ENCODE results near the gene KPNB1.

GRCh38 chr17:47651704-47652103 is 2.0 kb downstream of the KPNB1 start:
- TF ChIP-seq CTCF (IDR thresholded peaks at IDR 0.05; ENCODE audit: poor library complexity, severe bottlenecking) (no peak), SMC3 (conservative IDR thresholded peaks at IDR 0.05; ENCODE audit: poor library complexity) (no peak), REST (IDR thresholded peaks at IDR 0.05; ENCODE audit: borderline replicate concordance) (no peak), TAF1 (IDR thresholded peaks at IDR 0.05; ENCODE audit: low read depth) (no peak), EZH2 (IDR thresholded peaks at IDR 0.05; ENCODE audit: borderline replicate concordance, insufficient read depth, low read length, poor library complexity, severe bottlenecking) (no peak), EP300 (conservative IDR thresholded peaks at IDR 0.05; ENCODE audit: poor library complexity, severe bottlenecking) (no peak), RAD21 (conservative IDR thresholded peaks at IDR 0.05) (no peak), POLR2AphosphoS5 (IDR thresholded peaks at IDR 0.05) (no peak)
